Bone marrow (tissue), 2 donors: Measurements from ENCODE around the gene MRNIP.

Source experiments
- DNase-seq, 2 donors: peaks; one replicate each; lab custom pipeline; 2025; lab: John Stamatoyannopoulos, UW

The MRNIP gene

DNA sequence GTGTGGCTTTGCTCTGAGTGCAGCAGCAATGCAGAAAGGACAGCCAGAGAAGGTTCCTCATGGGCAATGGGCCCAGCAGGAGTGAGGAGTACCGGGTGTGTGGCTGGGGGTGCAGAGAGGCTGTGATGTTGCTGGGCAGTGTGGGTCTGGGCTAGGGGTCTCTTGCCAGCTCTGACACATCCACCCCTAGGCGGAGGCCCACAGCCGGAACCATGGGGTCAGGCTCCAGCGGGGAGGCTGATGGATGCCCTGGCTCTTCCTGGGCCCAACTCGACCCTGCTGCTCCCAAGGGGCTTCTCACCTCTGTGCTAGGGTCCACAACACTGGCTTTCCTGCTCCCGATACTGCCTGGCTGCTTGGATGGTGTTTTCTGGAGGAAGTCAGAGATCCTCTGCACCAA is 29.2 kb upstream of the MRNIP start:
- no peak for DNase-seq

DNA sequence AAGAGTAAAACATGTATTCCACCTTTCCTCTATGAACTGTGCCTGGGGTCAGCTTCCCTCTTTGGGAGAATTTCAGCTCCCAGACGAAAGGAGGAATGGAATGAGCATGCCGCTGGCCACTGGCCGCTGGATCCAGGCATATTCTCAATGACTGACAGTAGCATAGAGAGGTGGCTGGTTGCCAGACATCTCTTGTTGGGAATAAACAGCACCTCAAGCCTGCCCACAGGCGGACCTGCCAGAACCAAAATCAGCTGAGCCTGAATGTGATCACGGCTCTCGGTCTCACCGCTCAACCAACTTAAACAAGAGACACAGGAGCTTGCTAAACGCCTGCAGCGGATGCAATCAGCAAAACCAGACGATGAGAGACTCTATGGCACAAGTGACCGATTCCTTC is 28.5 kb upstream of the MRNIP start:
- DNase-seq: no peak

GRCh38 chr5:179886190-179886911 is 27.7 kb upstream of the MRNIP start:
- DNase-seq: no peak

DNA sequence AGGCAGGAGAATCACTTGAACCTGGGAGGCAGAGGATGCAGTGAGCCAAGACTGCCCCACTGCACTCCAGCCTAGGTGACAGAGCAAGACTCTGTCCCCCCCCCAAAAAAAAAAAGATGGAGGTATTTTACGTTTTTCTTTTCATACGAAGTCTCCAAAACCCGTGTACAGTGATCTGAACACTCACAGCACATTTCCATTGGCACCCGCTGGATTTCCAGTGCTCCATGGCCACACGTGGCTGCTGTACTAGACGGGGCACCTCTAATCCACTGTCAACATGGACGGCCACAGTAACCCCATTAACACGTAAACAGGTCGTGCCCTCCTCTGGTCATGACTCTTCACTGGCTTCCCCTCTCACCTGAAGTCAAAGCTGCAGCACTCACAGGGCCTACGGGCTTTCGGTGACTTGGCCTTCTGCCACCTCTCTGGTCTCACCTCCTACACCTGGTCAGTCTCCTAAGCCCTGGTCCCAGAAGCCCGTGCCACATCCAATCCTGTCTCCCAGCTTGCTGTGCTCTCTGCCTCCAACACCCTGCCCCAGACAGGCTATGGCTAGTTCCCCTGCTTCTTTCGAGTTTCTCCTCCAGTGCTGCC is 27.0 kb upstream of the MRNIP start:
- no peak for DNase-seq

GRCh38 chr5:179883163-179883562 is 24.5 kb upstream of the MRNIP start:
- DNase-seq: no peak

DNA sequence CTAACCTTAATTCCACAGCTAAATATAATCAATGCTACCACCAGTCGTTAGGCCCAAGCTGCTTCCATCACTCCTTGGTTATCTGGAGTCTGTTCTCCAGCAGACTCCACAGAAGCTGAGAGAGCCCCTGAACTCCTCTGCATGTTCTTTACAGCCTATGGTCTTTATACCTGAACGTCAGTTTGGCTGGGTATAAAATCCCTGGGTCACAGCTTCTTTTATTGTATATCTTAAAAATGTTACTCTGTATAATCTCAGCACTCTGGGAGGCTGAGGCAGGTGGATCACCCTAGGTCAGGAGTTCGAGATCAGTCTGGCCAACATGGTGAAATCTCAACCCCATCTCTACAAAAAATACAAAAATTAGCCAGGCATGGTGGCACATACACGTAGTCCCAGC is 23.7 kb upstream of the MRNIP start:
- DNase-seq: no peak

DNA sequence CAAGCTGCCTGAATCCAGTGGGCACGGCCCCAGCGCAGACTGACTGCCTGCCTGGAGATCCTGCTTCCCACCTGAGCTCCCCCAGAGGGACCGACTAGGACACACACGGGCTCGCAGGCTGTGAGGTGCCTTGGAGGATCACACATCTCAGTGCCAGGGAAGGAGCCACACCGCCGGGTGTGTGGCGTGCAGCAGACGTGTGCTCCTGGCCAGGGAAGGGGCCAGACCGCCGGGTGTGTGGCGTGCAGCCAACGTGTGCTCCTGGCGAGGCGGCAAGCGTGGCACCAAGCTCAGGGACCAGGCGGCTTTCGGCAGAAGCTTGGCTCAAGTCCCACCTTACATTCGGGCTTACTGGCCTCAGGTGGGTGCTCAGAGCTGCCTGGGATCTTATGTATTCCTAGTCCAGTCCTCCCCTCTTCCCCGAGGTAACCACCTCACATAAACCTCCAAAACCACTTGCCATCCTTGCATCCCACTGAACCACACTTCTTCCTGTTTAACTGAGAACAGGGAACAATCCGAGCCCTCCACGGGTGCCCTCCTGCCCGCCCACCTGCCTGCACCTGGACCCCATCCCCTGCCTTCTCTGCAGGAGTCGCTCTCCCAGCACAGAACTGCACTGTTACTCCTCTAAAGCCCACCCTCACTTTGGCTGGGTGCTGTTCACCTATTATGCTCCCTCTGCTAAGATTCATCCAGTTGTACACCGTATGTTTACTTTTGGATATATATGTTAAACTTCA is 22.4 kb upstream of the MRNIP start:
- no peak for DNase-seq

DNA sequence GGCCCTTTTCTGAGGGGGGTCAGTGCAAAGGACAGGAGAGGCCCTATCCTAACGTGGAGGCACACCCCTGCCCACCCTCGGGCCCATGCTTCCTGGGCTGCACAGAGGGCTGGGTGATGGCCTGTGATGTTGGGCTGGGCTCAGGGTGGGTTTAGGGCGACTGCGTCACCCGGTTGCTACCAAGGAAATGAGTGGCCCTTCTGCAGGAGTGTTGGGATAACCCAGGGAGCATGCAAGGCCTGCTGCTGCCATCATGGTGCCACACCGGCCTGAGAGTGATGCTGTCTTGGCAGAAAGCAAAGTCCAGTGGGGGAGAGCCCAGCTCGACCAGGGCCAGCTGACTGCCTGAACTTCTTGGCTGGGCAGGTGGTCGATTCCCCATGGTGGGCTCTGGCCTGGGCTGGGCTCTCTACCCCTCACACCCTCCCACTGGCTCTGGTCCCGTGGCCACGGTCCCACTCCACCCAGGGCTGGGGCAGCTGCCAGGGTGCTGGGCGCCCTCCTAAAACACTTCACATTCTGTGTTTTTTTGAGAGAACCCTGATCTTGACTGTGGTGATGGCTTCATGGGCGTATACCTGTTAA is 21.5 kb upstream of the MRNIP start:
- no peak for DNase-seq

GRCh38 chr5:179879690-179880010 is 21.0 kb upstream of the MRNIP start:
- no peak for DNase-seq

DNA sequence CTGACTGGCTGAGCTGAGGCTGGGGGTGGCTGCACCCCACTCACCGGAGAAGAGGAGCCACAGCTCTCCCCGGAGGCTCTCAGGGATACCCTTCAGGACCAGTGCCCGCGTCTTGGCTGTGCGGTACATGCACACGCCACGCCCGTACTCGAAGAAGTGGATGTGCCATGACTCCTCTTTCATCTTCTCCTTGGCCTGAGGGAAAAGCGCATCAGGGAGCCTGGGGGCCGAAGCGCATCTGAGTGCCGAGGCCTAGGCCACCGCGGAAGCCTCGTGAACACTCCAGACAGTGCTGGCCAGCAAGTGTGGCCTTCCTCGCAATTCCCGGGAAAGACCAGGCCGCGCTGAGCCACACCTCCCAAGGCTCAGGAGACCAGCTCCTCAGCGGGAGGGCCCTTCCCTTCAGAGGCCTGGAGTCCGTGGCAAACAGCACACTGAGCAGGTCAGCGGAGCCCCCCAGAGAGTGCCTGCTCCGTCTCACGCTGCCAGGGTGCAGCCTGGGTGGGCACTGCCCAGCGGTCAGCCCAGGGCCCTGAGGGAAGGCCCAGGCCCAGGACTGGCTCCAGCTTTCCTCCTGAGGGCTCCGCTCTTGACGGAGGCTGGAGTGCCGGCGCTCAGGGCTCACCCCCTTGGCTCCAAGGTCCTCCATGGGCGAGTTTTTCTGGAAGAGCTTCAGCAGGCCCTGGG is 20.5 kb upstream of the MRNIP start:
- DNase-seq: no peak

GRCh38 chr5:179878222-179879002 is 19.8 kb upstream of the MRNIP start:
- DNase-seq: no peak

- no peak for DNase-seq
Measured at GRCh38 chr5:179876610-179876952, 18.0 kb upstream of the MRNIP start.

DNA sequence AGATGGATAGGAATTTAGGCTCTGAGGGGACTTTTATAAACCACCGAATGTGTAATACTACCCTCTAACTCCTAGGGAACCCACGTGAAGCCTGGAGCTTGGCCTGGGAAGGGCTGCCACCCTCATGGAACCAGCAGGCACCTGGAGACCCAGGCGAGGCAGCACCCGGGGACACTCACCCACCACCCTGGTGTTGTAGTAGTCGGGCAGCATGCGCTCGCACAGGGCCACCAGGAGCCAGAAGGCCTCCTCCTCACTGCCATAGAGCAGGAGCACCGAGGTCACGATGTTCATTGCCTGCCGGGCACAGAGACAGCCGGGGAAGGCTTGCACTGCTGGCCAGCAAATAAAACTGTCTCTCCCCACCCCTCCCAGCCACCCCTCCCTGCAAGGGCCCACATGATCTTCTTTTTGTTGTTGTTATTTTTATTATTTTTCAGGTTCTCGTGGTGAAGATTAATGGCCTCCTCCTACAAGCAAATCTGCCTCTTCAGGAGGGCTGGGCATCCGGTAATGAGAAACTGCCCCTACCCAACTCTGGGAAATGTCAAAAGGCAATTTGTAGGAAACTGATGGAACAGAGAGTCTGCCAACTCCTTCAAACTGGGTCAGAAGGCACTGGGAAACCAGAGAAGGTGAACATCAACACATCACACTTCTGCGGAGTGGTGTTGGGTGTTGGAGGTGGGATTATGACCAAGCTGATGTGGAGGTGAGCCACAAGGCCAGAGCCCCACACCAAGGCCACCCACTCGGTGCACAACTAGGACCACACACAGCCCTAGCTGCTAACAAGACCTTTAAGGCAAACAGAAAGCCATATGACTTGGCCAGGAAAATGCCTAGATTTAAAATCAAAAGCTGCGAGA is 17.4 kb upstream of the MRNIP start:
- DNase-seq: no peak

- DNase-seq: no peak
Measured at GRCh38 chr5:179874536-179875292, 16.1 kb upstream of the MRNIP start.

- no peak for DNase-seq
Measured at GRCh38 chr5:179874136-179874535, 15.5 kb upstream of the MRNIP start.

DNA sequence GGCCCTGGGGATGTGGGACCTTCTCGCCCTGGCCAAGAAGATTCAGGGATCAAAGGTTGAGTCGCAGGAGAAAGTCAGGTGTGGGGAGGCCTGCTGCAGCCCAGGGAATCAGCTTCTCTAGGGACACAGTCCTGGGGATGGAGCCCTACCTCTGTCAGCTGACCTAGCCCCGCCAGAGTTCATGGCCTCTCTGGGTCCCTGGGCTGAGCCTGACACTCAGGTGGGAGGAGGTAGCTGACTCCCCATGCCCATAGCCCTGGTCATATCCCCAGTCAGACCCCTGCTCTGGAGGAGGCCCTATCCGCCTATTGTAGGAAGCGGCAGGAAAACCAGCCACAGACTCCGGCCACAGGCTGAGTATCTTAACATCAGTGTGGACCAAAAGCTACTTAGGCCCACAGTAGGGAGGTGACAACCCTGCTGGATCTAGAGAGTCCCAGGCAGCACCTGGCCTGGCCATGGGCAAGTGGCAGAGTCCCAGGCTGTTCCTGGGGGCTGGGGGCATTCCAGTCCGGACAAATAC is 15.0 kb upstream of the MRNIP start:
- no peak for DNase-seq

DNA sequence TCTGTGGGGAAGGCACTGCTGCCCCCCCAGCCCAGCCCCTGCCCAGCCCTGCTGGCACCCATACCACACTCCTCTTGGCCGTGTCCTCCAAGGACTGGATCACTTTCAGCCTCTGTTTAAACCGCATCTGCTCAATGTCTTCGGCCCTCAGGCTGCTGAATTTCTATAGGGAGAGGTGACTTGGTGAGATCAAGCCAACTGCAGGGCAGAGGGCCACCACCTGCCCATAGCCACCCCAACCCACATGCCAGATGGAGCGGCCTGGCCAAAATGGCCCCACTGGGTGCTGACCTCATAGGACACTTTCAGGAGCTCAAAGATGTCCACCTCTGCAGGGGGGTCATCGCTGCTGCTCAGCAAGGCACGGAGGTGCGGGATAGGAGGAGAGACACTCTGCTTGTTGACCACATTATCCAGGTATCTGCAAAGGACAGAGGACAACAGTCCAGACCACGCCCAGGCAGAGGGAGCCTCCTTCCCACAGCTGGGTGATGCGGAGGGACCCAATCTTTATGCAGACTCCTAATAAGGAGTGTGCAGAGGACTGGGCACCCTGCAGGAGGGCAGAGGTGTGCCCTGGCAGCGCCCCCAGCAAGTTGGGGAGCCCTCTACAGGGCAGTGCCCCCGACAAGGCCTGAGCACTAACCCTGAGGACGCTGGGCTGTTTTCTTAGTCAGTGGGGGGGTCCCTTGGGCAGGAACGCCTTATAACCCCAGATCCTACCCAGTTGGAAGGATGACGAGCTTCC is 14.4 kb upstream of the MRNIP start:
- no peak for DNase-seq

- no peak for DNase-seq
Measured at GRCh38 chr5:179872055-179872827, 13.6 kb upstream of the MRNIP start.
